ENCODE data around the gene ERI3. TPM values are rescaled to one million over a fixed set of nuclear protein-coding genes. Genes with fewer than 3 reads are reported as not detected.

The ERI3 gene
- total and polyA plus RNA-seq, 10 of the 15 experiments (the other 5 are each of a cell fraction or from before 2014, with no cell fraction given): 20.6 to 90.4 (median 41.2) TPM

DNA sequence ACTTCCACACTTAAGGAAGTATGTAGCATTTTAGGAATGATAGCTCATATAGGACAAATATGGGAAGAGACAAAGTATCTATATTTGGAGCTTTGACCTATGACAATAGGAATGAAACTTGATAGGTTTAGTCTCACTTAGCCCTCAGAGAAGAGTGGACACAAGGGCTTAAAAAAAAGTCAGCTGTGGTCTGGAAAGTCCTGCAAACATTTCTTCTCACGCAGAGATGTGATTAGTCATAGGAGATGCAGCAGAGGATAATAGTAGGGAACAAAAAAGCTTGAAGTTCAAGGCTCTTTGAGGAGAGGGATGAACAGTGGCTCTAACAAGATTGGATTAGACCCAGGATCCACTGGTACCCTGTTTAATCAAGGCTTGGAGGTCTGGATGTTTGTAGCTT, 35.2 kb upstream of the ERI3 start:
- H3K36me3 ChIP-seq (ENCODE audit: control insufficient read depth in 2 of 2, insufficient read depth in 2 of 2, low read length in 1 of 2): no peaks in the 10 kb centered on the region
- H3K79me2 ChIP-seq (ENCODE audit: control insufficient read depth, insufficient read depth, low read length): no peaks in the 10 kb centered on the region
- no peaks in the 10 kb centered on the region for H3K9me3 ChIP-seq (replicated peaks; ENCODE audit: control insufficient read depth, insufficient read depth, low read length)
- H3K9ac ChIP-seq (ENCODE audit: control insufficient read depth, insufficient read depth, low read length): no peak overlapping the region
- SMC1A ChIA-PET (ENCODE audit: uncharacterized antibody, unreplicated experiment): interaction anchor here (1.4 to 2.3 kb wide), 2 partner anchors 9 to 205 kb away, joined by 4 to 10 read pairs; no protein-coding TSS in a partner anchor
- no peaks in the 10 kb centered on the region for H3K4me1 ChIP-seq (ENCODE audit: control insufficient read depth, insufficient read depth, low read length)
- RAD21 ChIA-PET (ENCODE audit: unreplicated experiment): no interaction called here
- DNase-seq (ENCODE audit: low read depth, low spot score): no peak
- H3K4me2 ChIP-seq (ENCODE audit: control insufficient read depth, insufficient read depth): no peak overlapping the region
- peaks cover 0 to 3% of the 10 kb centered on the region in 2 experiments; a peak in 1 of 4 replicates for H3K27me3 ChIP-seq (replicated peaks in 1 of 2; ENCODE audit: control insufficient read depth in 2 of 2, insufficient read depth in 2 of 2, low read length in 1 of 2)
- TF ChIP-seq SUZ12 (IDR thresholded peaks at IDR 0.05; ENCODE audit: unreplicated experiment): no peak
- no peak for TF ChIP-seq TBL1XR1 (IDR thresholded peaks at IDR 0.05; ENCODE audit: low read depth, low read length)
- TF ChIP-seq, protein P1, sequence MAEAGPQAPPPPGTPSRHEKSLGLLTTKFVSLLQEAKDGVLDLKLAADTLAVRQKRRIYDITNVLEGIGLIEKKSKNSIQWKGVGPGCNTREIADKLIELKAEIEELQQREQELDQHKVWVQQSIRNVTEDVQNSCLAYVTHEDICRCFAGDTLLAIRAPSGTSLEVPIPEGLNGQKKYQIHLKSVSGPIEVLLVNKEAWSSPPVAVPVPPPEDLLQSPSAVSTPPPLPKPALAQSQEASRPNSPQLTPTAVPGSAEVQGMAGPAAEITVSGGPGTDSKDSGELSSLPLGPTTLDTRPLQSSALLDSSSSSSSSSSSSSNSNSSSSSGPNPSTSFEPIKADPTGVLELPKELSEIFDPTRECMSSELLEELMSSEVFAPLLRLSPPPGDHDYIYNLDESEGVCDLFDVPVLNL (IDR thresholded peaks at IDR 0.05; ENCODE audit: low read depth, low read length): no peak
- no peak for TF ChIP-seq SREBF2 (IDR thresholded peaks at IDR 0.05; ENCODE audit: low read length)
- no peak for TF ChIP-seq POU2F2 (IDR thresholded peaks at IDR 0.05; ENCODE audit: borderline replicate concordance, low read depth, low read length)
- TF ChIP-seq, protein P2, sequence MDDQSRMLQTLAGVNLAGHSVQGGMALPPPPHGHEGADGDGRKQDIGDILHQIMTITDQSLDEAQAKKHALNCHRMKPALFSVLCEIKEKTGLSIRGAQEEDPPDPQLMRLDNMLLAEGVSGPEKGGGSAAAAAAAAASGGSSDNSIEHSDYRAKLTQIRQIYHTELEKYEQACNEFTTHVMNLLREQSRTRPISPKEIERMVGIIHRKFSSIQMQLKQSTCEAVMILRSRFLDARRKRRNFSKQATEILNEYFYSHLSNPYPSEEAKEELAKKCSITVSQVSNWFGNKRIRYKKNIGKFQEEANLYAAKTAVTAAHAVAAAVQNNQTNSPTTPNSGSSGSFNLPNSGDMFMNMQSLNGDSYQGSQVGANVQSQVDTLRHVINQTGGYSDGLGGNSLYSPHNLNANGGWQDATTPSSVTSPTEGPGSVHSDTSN (IDR thresholded peaks at IDR 0.05; ENCODE audit: insufficient replicate concordance, low read depth, low read length): no peak
- no peak for TF ChIP-seq CREM (IDR thresholded peaks at IDR 0.05; ENCODE audit: low read depth)
- TF ChIP-seq, protein P3, sequence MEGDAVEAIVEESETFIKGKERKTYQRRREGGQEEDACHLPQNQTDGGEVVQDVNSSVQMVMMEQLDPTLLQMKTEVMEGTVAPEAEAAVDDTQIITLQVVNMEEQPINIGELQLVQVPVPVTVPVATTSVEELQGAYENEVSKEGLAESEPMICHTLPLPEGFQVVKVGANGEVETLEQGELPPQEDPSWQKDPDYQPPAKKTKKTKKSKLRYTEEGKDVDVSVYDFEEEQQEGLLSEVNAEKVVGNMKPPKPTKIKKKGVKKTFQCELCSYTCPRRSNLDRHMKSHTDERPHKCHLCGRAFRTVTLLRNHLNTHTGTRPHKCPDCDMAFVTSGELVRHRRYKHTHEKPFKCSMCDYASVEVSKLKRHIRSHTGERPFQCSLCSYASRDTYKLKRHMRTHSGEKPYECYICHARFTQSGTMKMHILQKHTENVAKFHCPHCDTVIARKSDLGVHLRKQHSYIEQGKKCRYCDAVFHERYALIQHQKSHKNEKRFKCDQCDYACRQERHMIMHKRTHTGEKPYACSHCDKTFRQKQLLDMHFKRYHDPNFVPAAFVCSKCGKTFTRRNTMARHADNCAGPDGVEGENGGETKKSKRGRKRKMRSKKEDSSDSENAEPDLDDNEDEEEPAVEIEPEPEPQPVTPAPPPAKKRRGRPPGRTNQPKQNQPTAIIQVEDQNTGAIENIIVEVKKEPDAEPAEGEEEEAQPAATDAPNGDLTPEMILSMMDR (IDR thresholded peaks at IDR 0.05 in 2 of 3, conservative IDR thresholded peaks at IDR 0.05 in 1 of 3; ENCODE audit: control insufficient read depth in 2 of 3, extremely low read depth in 1 of 3, insufficient read depth in 1 of 3, low read depth in 3 of 3, low read length in 3 of 3): no peak
- TF ChIP-seq YBX1 (IDR thresholded peaks at IDR 0.05): no peak
- TF ChIP-seq WRNIP1 (IDR thresholded peaks at IDR 0.05; ENCODE audit: borderline replicate concordance, low read depth, low read length): no peak
- TF ChIP-seq DPF2 (IDR thresholded peaks at IDR 0.05): no peak
- no peak for TF ChIP-seq ASH2L (IDR thresholded peaks at IDR 0.05; ENCODE audit: borderline replicate concordance, low read depth)
- no peak for TF ChIP-seq NBN (IDR thresholded peaks at IDR 0.05)
- TF ChIP-seq TCF7 (IDR thresholded peaks at IDR 0.05; ENCODE audit: borderline replicate concordance): no peak
- TF ChIP-seq, protein P4, sequence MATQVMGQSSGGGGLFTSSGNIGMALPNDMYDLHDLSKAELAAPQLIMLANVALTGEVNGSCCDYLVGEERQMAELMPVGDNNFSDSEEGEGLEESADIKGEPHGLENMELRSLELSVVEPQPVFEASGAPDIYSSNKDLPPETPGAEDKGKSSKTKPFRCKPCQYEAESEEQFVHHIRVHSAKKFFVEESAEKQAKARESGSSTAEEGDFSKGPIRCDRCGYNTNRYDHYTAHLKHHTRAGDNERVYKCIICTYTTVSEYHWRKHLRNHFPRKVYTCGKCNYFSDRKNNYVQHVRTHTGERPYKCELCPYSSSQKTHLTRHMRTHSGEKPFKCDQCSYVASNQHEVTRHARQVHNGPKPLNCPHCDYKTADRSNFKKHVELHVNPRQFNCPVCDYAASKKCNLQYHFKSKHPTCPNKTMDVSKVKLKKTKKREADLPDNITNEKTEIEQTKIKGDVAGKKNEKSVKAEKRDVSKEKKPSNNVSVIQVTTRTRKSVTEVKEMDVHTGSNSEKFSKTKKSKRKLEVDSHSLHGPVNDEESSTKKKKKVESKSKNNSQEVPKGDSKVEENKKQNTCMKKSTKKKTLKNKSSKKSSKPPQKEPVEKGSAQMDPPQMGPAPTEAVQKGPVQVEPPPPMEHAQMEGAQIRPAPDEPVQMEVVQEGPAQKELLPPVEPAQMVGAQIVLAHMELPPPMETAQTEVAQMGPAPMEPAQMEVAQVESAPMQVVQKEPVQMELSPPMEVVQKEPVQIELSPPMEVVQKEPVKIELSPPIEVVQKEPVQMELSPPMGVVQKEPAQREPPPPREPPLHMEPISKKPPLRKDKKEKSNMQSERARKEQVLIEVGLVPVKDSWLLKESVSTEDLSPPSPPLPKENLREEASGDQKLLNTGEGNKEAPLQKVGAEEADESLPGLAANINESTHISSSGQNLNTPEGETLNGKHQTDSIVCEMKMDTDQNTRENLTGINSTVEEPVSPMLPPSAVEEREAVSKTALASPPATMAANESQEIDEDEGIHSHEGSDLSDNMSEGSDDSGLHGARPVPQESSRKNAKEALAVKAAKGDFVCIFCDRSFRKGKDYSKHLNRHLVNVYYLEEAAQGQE (IDR thresholded peaks at IDR 0.05; ENCODE audit: low read depth, low read length): no peak
- no peak for TF ChIP-seq NFYB (IDR thresholded peaks at IDR 0.05; ENCODE audit: insufficient read depth, low read depth, low read length)
- BruUV-seq (replicated peaks): no TSS peak
- no peaks in the 10 kb centered on the region for H4K20me1 ChIP-seq (ENCODE audit: control insufficient read depth, insufficient read depth)
- 5% methylated on average over 1 of the region's 1 CpG for WGBS (ENCODE audit: insufficient coverage, insufficient replicate concordance, low lambda C conversion rate, missing lambda C conversion rate)
- H3K27ac ChIP-seq (ENCODE audit: control insufficient read depth, insufficient read depth): no peak overlapping the region
- no peak overlapping the region for H2AFZ ChIP-seq (ENCODE audit: control insufficient read depth, low read depth, low read length)
- intact Hi-C loops (cut with micrococcal nuclease; ENCODE audit: unreplicated experiment) (no loop called here), in situ Hi-C loops (cut with MboI) (no loop called here)
- no peak for ATAC-seq
- CTCF ChIA-PET: interaction anchor here (0.9 to 2.2 kb wide), 2 partner anchors 8 to 12 kb away, joined by 3 to 11 read pairs; no protein-coding TSS in a partner anchor
- no peak overlapping the region for H3K4me3 ChIP-seq
- POLR2A ChIA-PET: no interaction called here
- no peak for FAIRE-seq

Measured in GM12878 (cell line).